AG09309 (cell line): ENCODE results near the gene KCNK5.

ENCODE experiments used
- DNase-seq: peaks from one replicate; pipeline ENCODE4 v3.0.0-alpha.2; 2010; ENCODE audit warnings: low read depth
- H3K4me3 ChIP-seq: 2 replicates; pipeline ENCODE4 v1.5.1; 2011; ENCODE audit warnings: mild to moderate bottlenecking, low read depth, low read length, moderate library complexity; ENCODE audit not compliant: control insufficient read depth
- TF ChIP-seq, protein P1 (sequence below): IDR thresholded peaks from 2 replicates; pipeline ENCODE4 v1.5.1; 2011; ENCODE audit warnings: mild to moderate bottlenecking, low read depth, low read length, inconsistent platforms; ENCODE audit not compliant: insufficient read depth, control insufficient read depth; ENCODE audit errors: missing control alignments

KCNK5 gene

GRCh38 chr6:39225543-39225942 lies 3.7 kb downstream of the KCNK5 start:
- TF ChIP-seq, protein P1, sequence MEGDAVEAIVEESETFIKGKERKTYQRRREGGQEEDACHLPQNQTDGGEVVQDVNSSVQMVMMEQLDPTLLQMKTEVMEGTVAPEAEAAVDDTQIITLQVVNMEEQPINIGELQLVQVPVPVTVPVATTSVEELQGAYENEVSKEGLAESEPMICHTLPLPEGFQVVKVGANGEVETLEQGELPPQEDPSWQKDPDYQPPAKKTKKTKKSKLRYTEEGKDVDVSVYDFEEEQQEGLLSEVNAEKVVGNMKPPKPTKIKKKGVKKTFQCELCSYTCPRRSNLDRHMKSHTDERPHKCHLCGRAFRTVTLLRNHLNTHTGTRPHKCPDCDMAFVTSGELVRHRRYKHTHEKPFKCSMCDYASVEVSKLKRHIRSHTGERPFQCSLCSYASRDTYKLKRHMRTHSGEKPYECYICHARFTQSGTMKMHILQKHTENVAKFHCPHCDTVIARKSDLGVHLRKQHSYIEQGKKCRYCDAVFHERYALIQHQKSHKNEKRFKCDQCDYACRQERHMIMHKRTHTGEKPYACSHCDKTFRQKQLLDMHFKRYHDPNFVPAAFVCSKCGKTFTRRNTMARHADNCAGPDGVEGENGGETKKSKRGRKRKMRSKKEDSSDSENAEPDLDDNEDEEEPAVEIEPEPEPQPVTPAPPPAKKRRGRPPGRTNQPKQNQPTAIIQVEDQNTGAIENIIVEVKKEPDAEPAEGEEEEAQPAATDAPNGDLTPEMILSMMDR: no peak
- no peak overlapping the region for H3K4me3 ChIP-seq
- DNase-seq: no peak

DNA sequence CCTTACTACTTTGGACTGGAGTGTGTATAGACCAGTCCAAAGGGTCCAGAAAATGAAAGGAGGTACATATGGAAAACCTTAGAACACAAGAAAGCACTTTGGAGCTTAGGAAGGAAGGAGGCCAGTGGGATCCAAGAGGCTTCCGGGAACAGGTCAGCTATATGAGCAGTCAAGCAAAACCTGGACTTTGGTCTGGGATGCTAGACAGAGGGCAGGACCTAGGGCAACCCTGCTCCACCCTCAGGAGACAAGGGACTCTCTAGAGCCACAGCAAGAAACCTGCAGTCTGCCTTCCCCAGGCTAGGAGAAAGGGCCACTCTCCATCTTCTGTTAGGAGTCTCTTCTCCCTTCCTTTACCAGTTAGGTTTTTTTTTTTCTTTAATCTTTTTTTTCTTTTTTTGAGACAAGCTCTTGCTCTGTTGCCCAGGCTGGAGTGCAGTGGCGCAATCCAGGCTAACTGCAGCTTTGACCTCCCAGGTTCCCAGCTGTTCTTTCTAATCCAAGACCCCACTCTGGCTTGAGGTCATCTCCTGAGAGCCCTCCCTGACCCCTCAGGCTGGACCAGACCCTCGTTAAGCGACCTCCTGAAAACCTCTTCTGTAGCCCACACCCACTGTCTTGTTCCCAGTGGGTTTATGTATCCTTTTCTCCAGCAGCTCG lies 4.6 kb downstream of the KCNK5 start:
- TF ChIP-seq, protein P1: no peak
- no peak overlapping the region for H3K4me3 ChIP-seq
- no peak for DNase-seq

DNA sequence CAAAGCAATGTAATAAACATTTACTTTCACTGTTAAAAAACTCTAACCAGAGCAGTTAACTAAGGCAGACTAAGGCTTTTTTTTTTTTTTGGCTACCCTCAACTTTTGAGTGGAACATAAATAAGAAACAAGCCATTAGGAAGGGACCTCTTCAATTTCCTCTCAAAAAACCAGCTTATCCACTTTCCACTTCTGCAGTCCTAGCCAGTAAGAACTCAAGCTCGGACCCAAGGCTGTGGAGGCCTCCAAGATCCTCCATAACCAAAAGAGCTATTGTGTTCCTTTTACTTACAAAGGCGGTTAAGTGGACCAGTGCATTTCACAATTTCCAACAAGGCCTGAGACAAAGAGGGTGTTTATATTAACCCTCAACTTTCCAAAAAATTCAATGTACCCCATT lies 5.3 kb downstream of the KCNK5 start:
- H3K4me3 ChIP-seq: no peak overlapping the region
- no peak for DNase-seq
- TF ChIP-seq, protein P1: no peak

- TF ChIP-seq, protein P1: no peak
- no peak overlapping the region for H3K4me3 ChIP-seq
- no peak for DNase-seq
Observed at GRCh38 chr6:39223555-39223954, 5.7 kb downstream of the KCNK5 start.

- no peak for DNase-seq
- TF ChIP-seq, protein P1: no peak
- no peak overlapping the region for H3K4me3 ChIP-seq
Observed at GRCh38 chr6:39223061-39223460, 6.2 kb downstream of the KCNK5 start.

DNA sequence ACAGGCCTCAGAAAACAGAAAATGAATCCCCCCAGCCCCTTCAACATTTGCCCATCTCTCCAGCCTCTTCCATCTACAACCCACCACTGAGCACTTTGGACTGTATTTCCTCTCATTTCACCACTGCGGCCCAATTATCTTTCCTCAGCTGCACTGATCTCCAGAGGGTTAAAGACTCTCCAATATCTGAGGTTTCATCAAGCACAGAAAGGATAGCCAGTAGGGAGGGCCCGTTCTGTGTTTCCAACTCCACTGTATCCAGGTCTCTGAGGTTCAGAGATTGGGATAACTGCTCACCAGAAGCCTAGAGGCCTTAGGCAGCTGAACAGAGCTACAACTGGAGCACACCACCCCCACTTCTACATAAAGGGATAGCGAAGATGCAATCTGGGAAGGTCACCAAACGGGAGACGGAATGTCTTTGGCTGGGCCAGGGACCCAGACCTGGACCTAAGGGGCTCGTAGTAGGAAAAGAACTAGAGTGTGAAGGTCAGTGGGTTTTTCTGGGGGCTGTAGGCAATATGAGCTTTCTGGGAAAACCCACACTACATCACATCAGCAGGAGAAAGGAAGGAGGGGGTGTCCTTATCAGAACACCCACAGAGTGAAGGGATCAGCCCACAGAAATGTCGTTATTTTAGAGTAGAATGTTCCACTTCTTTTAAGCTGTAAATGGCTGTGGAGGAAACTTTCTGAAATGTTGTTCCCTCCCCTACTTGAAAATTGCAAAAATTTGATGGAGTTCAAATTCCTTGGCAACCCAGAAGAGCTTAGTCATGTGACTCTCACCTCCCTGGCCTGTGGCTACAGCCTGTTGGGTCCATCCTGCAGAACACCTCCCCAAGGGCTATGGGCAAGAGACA lies 7.3 kb downstream of the KCNK5 start:
- TF ChIP-seq, protein P1: no peak
- no peak for DNase-seq
- no peak overlapping the region for H3K4me3 ChIP-seq
